ENCODE data around the gene MYL4.

DNA sequence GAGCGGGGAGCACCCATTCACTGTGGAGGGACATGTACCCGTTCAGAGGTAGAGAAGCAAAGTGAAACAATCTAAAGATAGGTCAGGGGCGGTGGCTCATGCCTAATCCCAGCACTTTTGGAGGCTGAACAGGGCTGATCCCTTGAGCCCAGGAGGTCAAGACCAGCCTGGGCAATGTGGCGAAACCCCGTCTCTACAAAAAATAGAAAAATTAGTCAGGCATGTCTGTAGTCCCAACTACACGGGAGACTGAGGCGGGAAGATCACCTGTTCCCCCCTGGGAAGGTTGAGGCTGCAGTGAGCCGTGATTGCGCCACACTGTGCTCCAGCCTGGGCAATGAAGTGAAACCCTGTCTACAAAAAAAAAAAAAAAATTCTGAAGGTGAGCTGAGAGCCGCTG, 21.7 kb downstream of the MYL4 start:
- no peak for TF ChIP-seq POLR2A (IDR thresholded peaks at IDR 0.05; ENCODE audit: low read depth, low read length)
- TF ChIP-seq, protein P1, sequence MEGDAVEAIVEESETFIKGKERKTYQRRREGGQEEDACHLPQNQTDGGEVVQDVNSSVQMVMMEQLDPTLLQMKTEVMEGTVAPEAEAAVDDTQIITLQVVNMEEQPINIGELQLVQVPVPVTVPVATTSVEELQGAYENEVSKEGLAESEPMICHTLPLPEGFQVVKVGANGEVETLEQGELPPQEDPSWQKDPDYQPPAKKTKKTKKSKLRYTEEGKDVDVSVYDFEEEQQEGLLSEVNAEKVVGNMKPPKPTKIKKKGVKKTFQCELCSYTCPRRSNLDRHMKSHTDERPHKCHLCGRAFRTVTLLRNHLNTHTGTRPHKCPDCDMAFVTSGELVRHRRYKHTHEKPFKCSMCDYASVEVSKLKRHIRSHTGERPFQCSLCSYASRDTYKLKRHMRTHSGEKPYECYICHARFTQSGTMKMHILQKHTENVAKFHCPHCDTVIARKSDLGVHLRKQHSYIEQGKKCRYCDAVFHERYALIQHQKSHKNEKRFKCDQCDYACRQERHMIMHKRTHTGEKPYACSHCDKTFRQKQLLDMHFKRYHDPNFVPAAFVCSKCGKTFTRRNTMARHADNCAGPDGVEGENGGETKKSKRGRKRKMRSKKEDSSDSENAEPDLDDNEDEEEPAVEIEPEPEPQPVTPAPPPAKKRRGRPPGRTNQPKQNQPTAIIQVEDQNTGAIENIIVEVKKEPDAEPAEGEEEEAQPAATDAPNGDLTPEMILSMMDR (IDR thresholded peaks at IDR 0.05 in 2 of 3, conservative IDR thresholded peaks at IDR 0.05 in 1 of 3; ENCODE audit: control insufficient read depth in 2 of 3, extremely low read depth in 1 of 3, insufficient read depth in 1 of 3, low read depth in 3 of 3, low read length in 3 of 3): no peak
- TF ChIP-seq, protein P2, sequence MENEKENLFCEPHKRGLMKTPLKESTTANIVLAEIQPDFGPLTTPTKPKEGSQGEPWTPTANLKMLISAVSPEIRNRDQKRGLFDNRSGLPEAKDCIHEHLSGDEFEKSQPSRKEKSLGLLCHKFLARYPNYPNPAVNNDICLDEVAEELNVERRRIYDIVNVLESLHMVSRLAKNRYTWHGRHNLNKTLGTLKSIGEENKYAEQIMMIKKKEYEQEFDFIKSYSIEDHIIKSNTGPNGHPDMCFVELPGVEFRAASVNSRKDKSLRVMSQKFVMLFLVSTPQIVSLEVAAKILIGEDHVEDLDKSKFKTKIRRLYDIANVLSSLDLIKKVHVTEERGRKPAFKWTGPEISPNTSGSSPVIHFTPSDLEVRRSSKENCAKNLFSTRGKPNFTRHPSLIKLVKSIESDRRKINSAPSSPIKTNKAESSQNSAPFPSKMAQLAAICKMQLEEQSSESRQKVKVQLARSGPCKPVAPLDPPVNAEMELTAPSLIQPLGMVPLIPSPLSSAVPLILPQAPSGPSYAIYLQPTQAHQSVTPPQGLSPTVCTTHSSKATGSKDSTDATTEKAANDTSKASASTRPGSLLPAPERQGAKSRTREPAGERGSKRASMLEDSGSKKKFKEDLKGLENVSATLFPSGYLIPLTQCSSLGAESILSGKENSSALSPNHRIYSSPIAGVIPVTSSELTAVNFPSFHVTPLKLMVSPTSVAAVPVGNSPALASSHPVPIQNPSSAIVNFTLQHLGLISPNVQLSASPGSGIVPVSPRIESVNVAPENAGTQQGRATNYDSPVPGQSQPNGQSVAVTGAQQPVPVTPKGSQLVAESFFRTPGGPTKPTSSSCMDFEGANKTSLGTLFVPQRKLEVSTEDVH (IDR thresholded peaks at IDR 0.05; ENCODE audit: low read depth, partially characterized antibody): no peak
- no peak for TF ChIP-seq ESRRA (IDR thresholded peaks at IDR 0.05; ENCODE audit: low read length)
- TF ChIP-seq, protein P3, sequence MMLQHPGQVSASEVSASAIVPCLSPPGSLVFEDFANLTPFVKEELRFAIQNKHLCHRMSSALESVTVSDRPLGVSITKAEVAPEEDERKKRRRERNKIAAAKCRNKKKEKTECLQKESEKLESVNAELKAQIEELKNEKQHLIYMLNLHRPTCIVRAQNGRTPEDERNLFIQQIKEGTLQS (IDR thresholded peaks at IDR 0.05; ENCODE audit: borderline replicate concordance, extremely low read depth, low read depth, low read length): no peak

Measured in GM12878 (cell line).